ENCODE results near the gene SLC2A9.

Gene SLC2A9

DNA sequence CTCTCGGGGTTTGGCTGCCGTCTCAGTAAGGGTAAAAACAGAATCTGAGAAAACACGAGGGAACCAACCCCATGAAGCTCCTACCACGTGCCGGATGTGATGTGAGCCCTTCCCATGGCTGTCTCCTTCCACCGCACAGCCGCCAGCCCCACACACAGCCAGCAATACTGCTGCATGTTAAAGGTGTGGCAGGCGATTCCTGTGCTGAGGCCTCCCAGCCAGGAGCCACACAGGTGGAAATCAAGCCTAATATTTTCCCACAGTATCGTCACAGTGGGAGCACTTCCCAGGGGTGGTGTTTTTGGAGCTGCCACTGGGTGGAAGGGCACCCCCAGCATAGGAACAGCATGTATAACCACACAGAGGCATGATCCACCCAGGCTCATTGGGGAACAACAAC lies 77.5 kb downstream of the SLC2A9 start:
- Histone ChIP-seq H3K9me2 (replicated peaks; ENCODE audit: insufficient read depth, low read length) (no peaks in the 10 kb centered on the region), H3F3A (ENCODE audit: insufficient read depth) (no peaks in the 10 kb centered on the region), H3K4me2 (ENCODE audit: low read depth, low read length, poor library complexity, severe bottlenecking) (no peak overlapping the region), H3K27me3 (ENCODE audit: low read length) (no peaks in the 10 kb centered on the region), H3K9ac (ENCODE audit: low read length) (no peak overlapping the region), H2AFZ (ENCODE audit: low read depth, low read length, severe bottlenecking) (no peak overlapping the region), H3K36me3 (ENCODE audit: low read length) (no peaks in the 10 kb centered on the region), H4K20me1 (ENCODE audit: low read depth, low read length) (no peaks in the 10 kb centered on the region), H3K9me3 (ENCODE audit: insufficient read depth, low read length) (no peaks in the 10 kb centered on the region), H3K4me3 (ENCODE audit: insufficient read depth, low read length, poor library complexity, severe bottlenecking) (no peak overlapping the region), H3K79me2 (ENCODE audit: insufficient read depth, low read length) (no peaks in the 10 kb centered on the region), H3K27ac (ENCODE audit: low read depth, low read length) (no peak overlapping the region)
- TF ChIP-seq EZH2phosphoT487 (conservative IDR thresholded peaks at IDR 0.05; ENCODE audit: low read length): no peak
- TF ChIP-seq, protein P1, sequence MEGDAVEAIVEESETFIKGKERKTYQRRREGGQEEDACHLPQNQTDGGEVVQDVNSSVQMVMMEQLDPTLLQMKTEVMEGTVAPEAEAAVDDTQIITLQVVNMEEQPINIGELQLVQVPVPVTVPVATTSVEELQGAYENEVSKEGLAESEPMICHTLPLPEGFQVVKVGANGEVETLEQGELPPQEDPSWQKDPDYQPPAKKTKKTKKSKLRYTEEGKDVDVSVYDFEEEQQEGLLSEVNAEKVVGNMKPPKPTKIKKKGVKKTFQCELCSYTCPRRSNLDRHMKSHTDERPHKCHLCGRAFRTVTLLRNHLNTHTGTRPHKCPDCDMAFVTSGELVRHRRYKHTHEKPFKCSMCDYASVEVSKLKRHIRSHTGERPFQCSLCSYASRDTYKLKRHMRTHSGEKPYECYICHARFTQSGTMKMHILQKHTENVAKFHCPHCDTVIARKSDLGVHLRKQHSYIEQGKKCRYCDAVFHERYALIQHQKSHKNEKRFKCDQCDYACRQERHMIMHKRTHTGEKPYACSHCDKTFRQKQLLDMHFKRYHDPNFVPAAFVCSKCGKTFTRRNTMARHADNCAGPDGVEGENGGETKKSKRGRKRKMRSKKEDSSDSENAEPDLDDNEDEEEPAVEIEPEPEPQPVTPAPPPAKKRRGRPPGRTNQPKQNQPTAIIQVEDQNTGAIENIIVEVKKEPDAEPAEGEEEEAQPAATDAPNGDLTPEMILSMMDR (IDR thresholded peaks at IDR 0.05; ENCODE audit: insufficient read depth, low read length, poor library complexity, severe bottlenecking): no peak

DNA sequence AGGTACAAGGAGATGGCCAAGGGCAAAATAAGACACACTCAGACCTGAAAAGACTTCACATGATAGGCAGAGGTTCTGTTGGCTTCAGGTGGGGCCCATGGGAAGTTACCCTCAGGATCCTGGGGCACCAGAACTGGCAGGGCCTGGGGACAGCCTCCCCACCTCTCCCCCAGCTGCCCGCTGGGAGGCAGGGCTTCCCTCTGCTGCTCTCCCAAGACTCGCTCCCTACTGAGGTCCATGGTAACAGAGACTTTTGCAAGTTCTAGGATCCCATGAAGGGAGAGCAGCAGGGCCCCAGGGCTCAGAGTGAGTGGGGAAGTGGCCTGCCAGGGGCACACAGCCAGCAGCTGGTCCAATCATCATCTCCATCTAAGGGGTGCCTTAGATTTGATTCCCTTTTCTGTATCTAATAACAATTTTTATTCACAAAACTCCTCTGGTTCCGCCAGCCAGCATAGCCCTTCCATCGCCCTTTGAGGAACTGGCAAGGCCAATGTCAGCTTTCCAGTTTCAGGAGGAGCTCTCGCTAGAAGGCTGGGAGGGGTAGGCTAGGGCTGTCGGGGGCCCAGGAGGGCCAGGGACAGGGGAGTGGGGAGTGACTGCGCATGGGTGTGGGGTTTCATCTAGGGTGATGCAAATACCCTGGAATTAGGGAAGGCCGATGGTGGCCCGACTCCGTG lies 78.2 kb downstream of the SLC2A9 start:
- TF ChIP-seq, protein P1 (IDR thresholded peaks at IDR 0.05; ENCODE audit: insufficient read depth, low read length, poor library complexity, severe bottlenecking): no peak
- no peak for TF ChIP-seq EZH2phosphoT487 (conservative IDR thresholded peaks at IDR 0.05; ENCODE audit: low read length)
- H3K9me2 ChIP-seq (replicated peaks; ENCODE audit: insufficient read depth, low read length): no peaks in the 10 kb centered on the region
- H3K4me3 ChIP-seq (ENCODE audit: insufficient read depth, low read length, poor library complexity, severe bottlenecking): no peak overlapping the region
- H2AFZ ChIP-seq (ENCODE audit: low read depth, low read length, severe bottlenecking): no peak overlapping the region
- no peaks in the 10 kb centered on the region for H3F3A ChIP-seq (ENCODE audit: insufficient read depth)
- no peak overlapping the region for H3K9ac ChIP-seq (ENCODE audit: low read length)
- no peaks in the 10 kb centered on the region for H3K27me3 ChIP-seq (ENCODE audit: low read length)
- no peak overlapping the region for H3K27ac ChIP-seq (ENCODE audit: low read depth, low read length)
- H3K4me2 ChIP-seq (ENCODE audit: low read depth, low read length, poor library complexity, severe bottlenecking): no peak overlapping the region
- H3K9me3 ChIP-seq (ENCODE audit: insufficient read depth, low read length): no peaks in the 10 kb centered on the region
- no peaks in the 10 kb centered on the region for H3K36me3 ChIP-seq (ENCODE audit: low read length)
- H3K79me2 ChIP-seq (ENCODE audit: insufficient read depth, low read length): no peaks in the 10 kb centered on the region
- no peaks in the 10 kb centered on the region for H4K20me1 ChIP-seq (ENCODE audit: low read depth, low read length)

DNA sequence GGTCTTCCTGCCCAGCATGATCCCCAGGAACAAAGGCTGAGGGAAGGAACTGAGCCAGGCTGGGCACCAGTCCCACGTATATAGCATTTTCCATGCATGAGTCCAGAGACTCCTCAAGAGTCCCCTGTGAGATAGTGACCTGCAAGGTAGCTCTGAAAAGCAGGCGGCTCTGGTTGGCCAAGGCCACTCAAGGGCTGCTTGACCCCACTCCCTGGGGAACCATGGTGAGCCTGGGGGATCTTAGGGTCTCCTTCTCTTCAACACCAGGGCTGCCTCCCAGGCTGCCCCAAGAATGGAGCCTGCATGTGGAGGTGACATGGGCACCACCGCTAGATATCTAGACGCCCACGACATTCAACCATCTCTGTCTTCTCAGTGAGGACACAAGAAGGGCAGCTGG lies 79.2 kb downstream of the SLC2A9 start:
- Histone ChIP-seq H2AFZ (ENCODE audit: low read depth, low read length, severe bottlenecking) (no peak overlapping the region), H3K36me3 (ENCODE audit: low read length) (no peaks in the 10 kb centered on the region), H3K9ac (ENCODE audit: low read length) (no peak overlapping the region), H3F3A (ENCODE audit: insufficient read depth) (no peaks in the 10 kb centered on the region), H3K4me2 (ENCODE audit: low read depth, low read length, poor library complexity, severe bottlenecking) (no peak overlapping the region), H3K27ac (ENCODE audit: low read depth, low read length) (no peak overlapping the region), H3K9me3 (ENCODE audit: insufficient read depth, low read length) (no peaks in the 10 kb centered on the region), H3K4me3 (ENCODE audit: insufficient read depth, low read length, poor library complexity, severe bottlenecking) (no peak overlapping the region), H4K20me1 (ENCODE audit: low read depth, low read length) (no peaks in the 10 kb centered on the region), H3K9me2 (replicated peaks; ENCODE audit: insufficient read depth, low read length) (no peaks in the 10 kb centered on the region), H3K27me3 (ENCODE audit: low read length) (no peaks in the 10 kb centered on the region), H3K79me2 (ENCODE audit: insufficient read depth, low read length) (no peaks in the 10 kb centered on the region)
- TF ChIP-seq, protein P1 (IDR thresholded peaks at IDR 0.05; ENCODE audit: insufficient read depth, low read length, poor library complexity, severe bottlenecking): no peak
- TF ChIP-seq EZH2phosphoT487 (conservative IDR thresholded peaks at IDR 0.05; ENCODE audit: low read length): no peak

Data from SU-DHL-6 (cell line).